GM04503 (cell line): ENCODE data around the gene CDK18.

ENCODE experiments used
- DNase-seq: peaks from one replicate; pipeline ENCODE4 v3.0.0-alpha.2; 2012; ENCODE audit warnings: low read depth

The CDK18 gene

GRCh38 chr1:205505076-205505729, 734 bp downstream of the CDK18 start:
- no peak for DNase-seq

GRCh38 chr1:205505791-205506190, 1.3 kb downstream of the CDK18 start:
- no peak for DNase-seq

GRCh38 chr1:205506409-205507200, 2.1 kb downstream of the CDK18 start:
- no peak for DNase-seq

- DNase-seq = no peak
Observed at GRCh38 chr1:205508227-205508714, 3.8 kb downstream of the CDK18 start.

GRCh38 chr1:205510308-205510950, 6.0 kb downstream of the CDK18 start:
- DNase-seq = no peak

GRCh38 chr1:205510951-205511330, 6.5 kb downstream of the CDK18 start:
- DNase-seq = no peak

- DNase-seq = no peak
Observed at GRCh38 chr1:205512059-205513045, 7.9 kb downstream of the CDK18 start.

GRCh38 chr1:205513774-205514173, 9.3 kb downstream of the CDK18 start:
- DNase-seq = no peak

GRCh38 chr1:205514211-205515142, 10.0 kb downstream of the CDK18 start:
- DNase-seq = no peak

GRCh38 chr1:205515781-205516253, 11.3 kb downstream of the CDK18 start:
- DNase-seq = peak; percentile 33

GRCh38 chr1:205516362-205516761, 11.9 kb downstream of the CDK18 start:
- no peak for DNase-seq

- DNase-seq = no peak
Observed at GRCh38 chr1:205517288-205517687, 12.8 kb downstream of the CDK18 start.

GRCh38 chr1:205517763-205518162, 13.3 kb downstream of the CDK18 start:
- no peak for DNase-seq

GRCh38 chr1:205518661-205519540, 14.4 kb downstream of the CDK18 start:
- DNase-seq = no peak

GRCh38 chr1:205519541-205520131, 15.2 kb downstream of the CDK18 start:
- no peak for DNase-seq

GRCh38 chr1:205520709-205521108, 16.2 kb downstream of the CDK18 start:
- no peak for DNase-seq

- no peak for DNase-seq
Observed at GRCh38 chr1:205521686-205522085, 17.2 kb downstream of the CDK18 start.

- DNase-seq = no peak
Observed at GRCh38 chr1:205522692-205523091, 18.2 kb downstream of the CDK18 start.

GRCh38 chr1:205523261-205523890, 18.9 kb downstream of the CDK18 start:
- DNase-seq = no peak
